HG02870 (cell line): Measurements from ENCODE around the gene TMC3.

ENCODE experiments used
- ATAC-seq: cut with Tn5 transposase; IDR thresholded peaks from one replicate; pipeline ENCODE4 v1.9.1; 2021; ENCODE audit warnings: mild to moderate bottlenecking, moderate library complexity; ENCODE audit not compliant: unreplicated experiment

Gene TMC3

GRCh38 chr15:81323944-81324881, 49.8 kb downstream of the TMC3 start, which contains the start of gene STARD5:
TSS of gene STARD5 (minus strand) at chr15:81324141. CDS start at chr15:81324099, 42 bp downstream.
- peak; percentile 97 for ATAC-seq

- peak; percentile 16 for ATAC-seq
These were observed 50.5 kb downstream of the TMC3 start for GRCh38 chr15:81323559-81323943.

GRCh38 chr15:81322676-81323253, 51.2 kb downstream of the TMC3 start:
- ATAC-seq, result no peak

GRCh38 chr15:81321667-81322066, 52.3 kb downstream of the TMC3 start:
- ATAC-seq, result no peak

- no peak for ATAC-seq
These were observed 56.4 kb downstream of the TMC3 start for GRCh38 chr15:81317642-81318017.

GRCh38 chr15:81316267-81316666, 57.7 kb downstream of the TMC3 start:
- ATAC-seq, result no peak

- ATAC-seq, result no peak
These were observed 58.4 kb downstream of the TMC3 start for GRCh38 chr15:81315452-81316175.

GRCh38 chr15:81314378-81314777, 59.6 kb downstream of the TMC3 start:
- ATAC-seq, result no peak

- ATAC-seq, result no peak
These were observed 60.3 kb downstream of the TMC3 start for GRCh38 chr15:81313686-81314085.

- ATAC-seq, result no peak
These were observed 61.0 kb downstream of the TMC3 start for GRCh38 chr15:81312790-81313543.

- peak; percentile 41 for ATAC-seq
These were observed 62.1 kb downstream of the TMC3 start for GRCh38 chr15:81311752-81312464.

GRCh38 chr15:81310480-81310879, 63.5 kb downstream of the TMC3 start:
- ATAC-seq, result no peak

- ATAC-seq, result no peak
These were observed 64.2 kb downstream of the TMC3 start for GRCh38 chr15:81309647-81310450.

GRCh38 chr15:81308260-81308659, 65.8 kb downstream of the TMC3 start:
- no peak for ATAC-seq

- ATAC-seq, result no peak
These were observed 69.8 kb downstream of the TMC3 start for GRCh38 chr15:81304226-81304625.

GRCh38 chr15:81303244-81304225, 70.5 kb downstream of the TMC3 start:
- ATAC-seq, result no peak

- no peak for ATAC-seq
These were observed 71.3 kb downstream of the TMC3 start for GRCh38 chr15:81302701-81303109.

- ATAC-seq, result peak; percentile 79
These were observed 72.1 kb downstream of the TMC3 start for GRCh38 chr15:81301815-81302399.
